Activated CD8-positive, alpha-beta memory T cell treated with anti-CD3 and anti-CD28 coated beads, Interleukin-2, amount 10 ng/mL, durations not matched to agents 7 days and 5 days (primary cell): ENCODE data around the gene NEK8. TPM values are rescaled to one million over a fixed set of nuclear protein-coding genes. Genes with fewer than 3 reads are reported as not detected.

Experiments
- ATAC-seq: fragments of 150-1000 bp; cut with Tn5 transposase; one replicate; pipeline ENCODE4 v1.10.0; 2021; ENCODE audit warnings: moderate library complexity
- CTCF ChIA-PET: fragments of 350-600 bp; sonication (Branson Sonifier 250); formaldehyde crosslinking; loops from one replicate; lab custom pipeline; 2021; ENCODE audit warnings: antibody characterized with exemption; lab: Charles Lee
- DNase-seq: peaks from one replicate; pipeline ENCODE4 v3.0.0-alpha.2; 2020
- H3K27ac Mint-ChIP-seq: one replicate; pipeline ENCODE4 v1.8.0; 2021; ENCODE audit warnings: mild to moderate bottlenecking, mixed read lengths
- H3K27me3 Mint-ChIP-seq: one replicate; pipeline ENCODE4 v1.8.0; 2021; ENCODE audit warnings: mixed read lengths
- H3K36me3 Mint-ChIP-seq: one replicate; pipeline ENCODE4 v1.8.0; 2021; ENCODE audit warnings: mild to moderate bottlenecking, mixed read lengths
- H3K4me1 Mint-ChIP-seq: one replicate; pipeline ENCODE4 v1.8.0; 2021; ENCODE audit warnings: mixed read lengths
- H3K4me3 Mint-ChIP-seq: one replicate; pipeline ENCODE4 v1.8.0; 2021; ENCODE audit warnings: mild to moderate bottlenecking, moderate library complexity, mixed read lengths
- H3K9me3 Mint-ChIP-seq: one replicate; pipeline ENCODE4 v1.8.0; 2022; ENCODE audit warnings: low read depth, mixed read lengths
- total RNA-seq, 2 experiments: library from RNA; stranded (reverse); gene quantifications; one replicate each; pipeline ENCODE4 v1.2.3, GENCODE V29; 2021

NEK8 gene
- total RNA-seq, 2 experiments from 2014 or later: 3.6 to 5.1 TPM

- Mint-ChIP-seq H3K9me3 (peaks cover 3% of the 10 kb centered on the region), H3K4me3 (no peak overlapping the region), H3K27me3 (no peaks in the 10 kb centered on the region), H3K27ac (no peak overlapping the region), H3K36me3 (peaks cover 21% of the 10 kb centered on the region), H3K4me1 (peaks cover 23% of the 10 kb centered on the region)
- CTCF ChIA-PET: interaction anchor here (0.9 kb wide), 1 partner anchor 10 kb away, joined by 3 read pairs; no protein-coding TSS in a partner anchor
- ATAC-seq (no peak), DNase-seq (no peak)
Measured at GRCh38 chr17:28737316-28737715, 8.7 kb downstream of the NEK8 start.

GRCh38 chr17:28737770-28738679, 9.4 kb downstream of the NEK8 start:
- peaks cover 21% of the 10 kb centered on the region for H3K36me3 Mint-ChIP-seq
- DNase-seq (no peak), ATAC-seq (no peak)
- H3K27me3 Mint-ChIP-seq: no peaks in the 10 kb centered on the region
- CTCF ChIA-PET: interaction anchor here (16.9 kb wide), 1 partner anchor 8 kb away, joined by 591 read pairs; the partner anchor contains the start of genes NEK8 and TLCD1
- peak overlapping the region; percentile 52 for H3K27ac Mint-ChIP-seq
- no peak overlapping the region for H3K4me3 Mint-ChIP-seq
- peaks cover 24% of the 10 kb centered on the region for H3K4me1 Mint-ChIP-seq
- peaks cover 3% of the 10 kb centered on the region for H3K9me3 Mint-ChIP-seq

GRCh38 chr17:28738680-28739384, 10.2 kb downstream of the NEK8 start:
- no peak for DNase-seq
- no peak for ATAC-seq

GRCh38 chr17:28740406-28741357, 12.1 kb downstream of the NEK8 start:
- H3K4me1 Mint-ChIP-seq: peaks cover 30% of the 10 kb centered on the region
- DNase-seq (no peak), ATAC-seq (no peak)
- no peaks in the 10 kb centered on the region for H3K27me3 Mint-ChIP-seq
- CTCF ChIA-PET: interaction anchor here (1.7 to 16.9 kb wide), 4 partner anchors 9 to 213 kb away, joined by 4 to 591 read pairs (median 19); partner anchors contain the start of genes NEK8 and TLCD1
- no peak overlapping the region for H3K27ac Mint-ChIP-seq
- peaks cover 3% of the 10 kb centered on the region for H3K9me3 Mint-ChIP-seq
- H3K36me3 Mint-ChIP-seq: peaks cover 21% of the 10 kb centered on the region
- H3K4me3 Mint-ChIP-seq: no peak overlapping the region

More at GRCh38 chr17:28738680-28739384, 10.2 kb downstream of the NEK8 start:
- H3K4me1 Mint-ChIP-seq: peaks cover 26% of the 10 kb centered on the region
- no peaks in the 10 kb centered on the region for H3K27me3 Mint-ChIP-seq
- peaks cover 21% of the 10 kb centered on the region for H3K36me3 Mint-ChIP-seq
- CTCF ChIA-PET: interaction anchor here (16.9 kb wide), 1 partner anchor 9 kb away, joined by 591 read pairs; the partner anchor contains the start of genes NEK8 and TLCD1
- H3K4me3 Mint-ChIP-seq: no peak overlapping the region
- H3K9me3 Mint-ChIP-seq: peaks cover 3% of the 10 kb centered on the region
- H3K27ac Mint-ChIP-seq: peak overlapping the region; percentile 52

- peaks cover 36% of the 10 kb centered on the region for H3K4me1 Mint-ChIP-seq
- CTCF ChIA-PET: interaction anchor here (1.6 to 16.9 kb wide), 6 partner anchors 8 to 212 kb away, joined by 3 to 591 read pairs (median 8); partner anchors contain the start of genes FLOT2, NEK8 and TLCD1
- H3K27ac Mint-ChIP-seq: no peak overlapping the region
- H3K4me3 Mint-ChIP-seq: no peak overlapping the region
- no peak for ATAC-seq
- peaks cover 19% of the 10 kb centered on the region for H3K36me3 Mint-ChIP-seq
- peaks cover 3% of the 10 kb centered on the region for H3K9me3 Mint-ChIP-seq
- DNase-seq: no peak
- H3K27me3 Mint-ChIP-seq: no peaks in the 10 kb centered on the region
Measured at GRCh38 chr17:28741358-28742349, 13.1 kb downstream of the NEK8 start.

GRCh38 chr17:28743243-28744103, 14.9 kb downstream of the NEK8 start, which contains the start of gene TRAF4:
TRAF4 (plus strand) TSS chr17:28744011; CDS start chr17:28744113, 102 bp downstream.
- peaks cover 14% of the 10 kb centered on the region for H3K36me3 Mint-ChIP-seq
- H3K4me3 Mint-ChIP-seq: peak within 1 kb of the TSS; percentile 89
- DNase-seq (peak; percentile 81), ATAC-seq (peak; percentile 91)
- no peaks in the 10 kb centered on the region for H3K27me3 Mint-ChIP-seq
- peaks cover 3% of the 10 kb centered on the region for H3K9me3 Mint-ChIP-seq
- peak within 1 kb of the TSS; percentile 95 for H3K27ac Mint-ChIP-seq
- CTCF ChIA-PET: interaction anchor here (0.7 to 16.9 kb wide), 11 partner anchors 14 to 206 kb away, joined by 3 to 591 read pairs (median 3); partner anchors contain the start of genes FLOT2, NEK8, PROCA1 and RPL23A
- peaks cover 38% of the 10 kb centered on the region for H3K4me1 Mint-ChIP-seq

GRCh38 chr17:28744104-28744971, 15.8 kb downstream of the NEK8 start:
- DNase-seq: peak; percentile 82
- Mint-ChIP-seq H3K9me3 (peaks cover 3% of the 10 kb centered on the region), H3K4me1 (peaks cover 38% of the 10 kb centered on the region), H3K27ac (peak overlapping the region; percentile 95), H3K27me3 (no peaks in the 10 kb centered on the region), H3K36me3 (peaks cover 13% of the 10 kb centered on the region), H3K4me3 (peak overlapping the region; percentile 89)
- ATAC-seq: peak; percentile 46
- CTCF ChIA-PET: interaction anchor here (0.9 to 16.9 kb wide), 7 partner anchors 15 to 151 kb away, joined by 3 to 591 read pairs (median 5); partner anchors contain the start of genes NEK8, RPL23A and TLCD1

GRCh38 chr17:28744972-28745785, 16.6 kb downstream of the NEK8 start:
- peak overlapping the region; percentile 95 for H3K27ac Mint-ChIP-seq
- H3K27me3 Mint-ChIP-seq: no peaks in the 10 kb centered on the region
- ATAC-seq (peak; percentile 10), DNase-seq (peak; percentile 62)
- peak overlapping the region; percentile 89 for H3K4me3 Mint-ChIP-seq
- H3K36me3 Mint-ChIP-seq: peaks cover 11% of the 10 kb centered on the region
- no peaks in the 10 kb centered on the region for H3K9me3 Mint-ChIP-seq
- CTCF ChIA-PET: interaction anchor here (0.8 to 16.9 kb wide), 7 partner anchors 16 to 150 kb away, joined by 3 to 591 read pairs (median 5); partner anchors contain the start of genes NEK8, RPL23A and TLCD1
- H3K4me1 Mint-ChIP-seq: peaks cover 39% of the 10 kb centered on the region

- no peak for DNase-seq
- ATAC-seq: no peak
- H3K36me3 Mint-ChIP-seq: peaks cover 7% of the 10 kb centered on the region
- H3K27ac Mint-ChIP-seq: peak overlapping the region; percentile 72
- no peaks in the 10 kb centered on the region for H3K9me3 Mint-ChIP-seq
- H3K27me3 Mint-ChIP-seq: no peaks in the 10 kb centered on the region
- H3K4me3 Mint-ChIP-seq: peak overlapping the region; percentile 89
- H3K4me1 Mint-ChIP-seq: peaks cover 44% of the 10 kb centered on the region
- CTCF ChIA-PET: interaction anchor here (0.8 to 16.9 kb wide), 4 partner anchors 16 to 68 kb away, joined by 3 to 591 read pairs (median 18); partner anchors contain the start of genes NEK8, RPL23A and TLCD1
Measured at GRCh38 chr17:28745786-28746411, 17.3 kb downstream of the NEK8 start.
